Testis (tissue), 2 donors: ENCODE data around the gene ITPKC.
"Not testable (repeated sequence)": the region's sequence is repeated elsewhere in the genome, so short reads cannot be mapped to it uniquely, and the experiment has no call there.

Experiments used
- CTCF ChIP-seq, 3 experiments: fragments of 450-650 bp in 2 of 3; fragments of 200-600 bp in 1 of 3; sonication (generic) in 1 of 3; IDR thresholded peaks; one replicate each; pipeline ENCODE4 v1.5.1; 2016 to 2019; ENCODE audit warnings: antibody characterized with exemption in 3 of 3, mild to moderate bottlenecking in 2 of 3, moderate library complexity in 1 of 3
- POLR2A ChIP-seq: fragments of 450-650 bp; IDR thresholded peaks from one replicate; pipeline ENCODE4 v1.6.1; 2017; ENCODE audit warnings: antibody characterized with exemption, mild to moderate bottlenecking, moderate library complexity

GRCh38 chr19:40732304-40732703 lies 15.4 kb downstream of the ITPKC start:
- not testable (repeated sequence) for TF ChIP-seq CTCF (IDR thresholded peaks at IDR 0.05); POLR2A
